ENCODE measurements around the gene MTA1. TPM values are rescaled to one million over a fixed set of nuclear protein-coding genes. Genes with fewer than 3 reads are reported as not detected.

MTA1 gene
- total RNA-seq, 1 donor: 33.9 TPM

- peaks cover 49% of the 10 kb centered on the region for H3K4me1 ChIP-seq (ENCODE audit: insufficient read depth, low read length)
Observed at GRCh38 chr14:105490267-105490571, 70.6 kb downstream of the MTA1 start.

DNA sequence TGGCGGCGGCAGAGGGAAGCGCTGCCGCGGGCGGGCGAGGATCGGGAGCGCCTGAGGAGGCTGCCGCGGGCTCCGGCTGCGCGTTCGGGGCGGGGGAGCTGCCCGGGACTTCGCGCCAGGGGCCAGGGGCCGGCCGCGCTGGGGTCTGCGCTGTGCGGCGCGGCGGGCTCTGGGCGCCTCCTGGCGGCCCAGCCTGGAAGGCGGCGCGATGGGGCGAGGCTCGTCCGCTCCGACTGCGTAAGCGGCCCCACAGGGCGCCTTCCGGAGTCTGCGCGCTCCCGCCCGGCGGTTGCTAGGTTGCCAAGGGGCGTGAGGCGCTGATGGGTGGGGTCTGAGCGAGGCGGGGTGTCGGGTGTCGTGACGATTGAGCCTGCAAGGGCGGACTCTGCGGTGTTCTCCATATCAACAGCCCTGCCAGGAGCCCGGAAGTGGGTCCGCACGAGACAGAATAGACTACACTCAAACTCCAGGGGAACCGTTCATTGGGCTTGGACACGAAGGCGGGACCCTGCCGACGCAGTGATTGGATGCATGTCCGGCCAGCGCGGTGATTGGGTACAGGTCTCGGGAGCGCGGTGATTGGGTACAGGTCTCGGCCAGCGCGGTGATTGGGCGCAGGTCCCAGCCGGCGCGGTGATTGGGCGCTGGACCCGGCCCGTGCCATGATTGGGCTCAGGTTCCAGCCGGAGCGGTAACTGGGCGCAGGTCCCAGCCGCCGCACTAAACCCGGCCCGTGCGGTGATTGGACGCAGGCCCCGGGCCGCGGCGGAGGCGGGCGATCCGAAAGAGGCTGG is 71.1 kb downstream of the MTA1 start, which contains the start of gene TEDC1:
Gene TEDC1 (plus strand): TSS at position 675 of the 794 bp plus-strand sequence. CDS start 130 bp downstream, outside the sequence.
- peaks cover 43% of the 10 kb centered on the region for H3K4me1 ChIP-seq (ENCODE audit: insufficient read depth, low read length)
- H3K9me3 ChIP-seq (ENCODE audit: low read depth, low read length): no peaks in the 10 kb centered on the region
- peaks cover 3% of the 10 kb centered on the region for H3K27me3 ChIP-seq (ENCODE audit: insufficient read depth, low read length)
- H3K4me3 ChIP-seq (ENCODE audit: low read length): peak within 1 kb of the TSS; percentile 68

More at GRCh38 chr14:105490267-105490571, 70.6 kb downstream of the MTA1 start:
- H3K4me3 ChIP-seq (ENCODE audit: low read length): peak overlapping the region; percentile 68
- no peaks in the 10 kb centered on the region for H3K9me3 ChIP-seq (ENCODE audit: low read depth, low read length)
- H3K27me3 ChIP-seq (ENCODE audit: insufficient read depth, low read length): peaks cover 5% of the 10 kb centered on the region

DNA sequence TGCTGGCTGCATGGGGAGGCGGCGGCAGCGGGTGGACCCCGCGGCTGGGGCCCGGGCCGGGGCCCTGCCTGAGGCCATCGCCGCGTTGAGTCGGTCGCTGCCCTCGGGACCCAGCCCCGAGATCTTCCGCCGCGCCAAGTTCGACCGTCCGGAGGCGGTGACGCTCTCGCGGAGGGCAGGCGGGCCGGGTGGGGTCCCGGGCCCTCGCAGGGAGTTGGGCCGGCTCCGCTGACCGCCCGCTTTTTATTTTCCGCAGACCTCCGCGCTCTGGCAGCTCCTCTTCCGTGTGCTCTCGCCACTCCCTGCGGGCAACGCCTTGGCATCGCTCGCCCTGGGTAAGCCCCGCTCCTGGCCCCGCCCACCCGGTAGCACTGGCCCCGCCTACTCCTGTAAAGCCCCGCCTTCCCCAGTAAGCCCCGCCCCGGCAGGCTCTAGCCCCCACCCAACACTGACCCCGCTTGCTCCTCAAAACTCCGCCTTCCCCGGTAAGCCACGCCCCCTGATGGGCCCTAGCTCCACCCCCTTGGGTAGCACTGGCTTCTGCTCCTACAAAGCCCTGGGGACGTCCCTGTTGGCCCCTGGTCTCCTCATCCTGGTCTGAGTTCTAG is 71.8 kb downstream of the MTA1 start:
- Histone ChIP-seq H3K9me3 (ENCODE audit: low read depth, low read length) (no peaks in the 10 kb centered on the region), H3K4me3 (ENCODE audit: low read length) (peak overlapping the region; percentile 68), H3K27me3 (ENCODE audit: insufficient read depth, low read length) (no peaks in the 10 kb centered on the region), H3K4me1 (ENCODE audit: insufficient read depth, low read length) (peaks cover 36% of the 10 kb centered on the region)

GRCh38 chr14:105492031-105492970 is 72.7 kb downstream of the MTA1 start:
- no peaks in the 10 kb centered on the region for H3K27me3 ChIP-seq (ENCODE audit: insufficient read depth, low read length)
- no peak overlapping the region for H3K4me3 ChIP-seq (ENCODE audit: low read length)
- peaks cover 29% of the 10 kb centered on the region for H3K4me1 ChIP-seq (ENCODE audit: insufficient read depth, low read length)
- no peaks in the 10 kb centered on the region for H3K9me3 ChIP-seq (ENCODE audit: low read depth, low read length)

DNA sequence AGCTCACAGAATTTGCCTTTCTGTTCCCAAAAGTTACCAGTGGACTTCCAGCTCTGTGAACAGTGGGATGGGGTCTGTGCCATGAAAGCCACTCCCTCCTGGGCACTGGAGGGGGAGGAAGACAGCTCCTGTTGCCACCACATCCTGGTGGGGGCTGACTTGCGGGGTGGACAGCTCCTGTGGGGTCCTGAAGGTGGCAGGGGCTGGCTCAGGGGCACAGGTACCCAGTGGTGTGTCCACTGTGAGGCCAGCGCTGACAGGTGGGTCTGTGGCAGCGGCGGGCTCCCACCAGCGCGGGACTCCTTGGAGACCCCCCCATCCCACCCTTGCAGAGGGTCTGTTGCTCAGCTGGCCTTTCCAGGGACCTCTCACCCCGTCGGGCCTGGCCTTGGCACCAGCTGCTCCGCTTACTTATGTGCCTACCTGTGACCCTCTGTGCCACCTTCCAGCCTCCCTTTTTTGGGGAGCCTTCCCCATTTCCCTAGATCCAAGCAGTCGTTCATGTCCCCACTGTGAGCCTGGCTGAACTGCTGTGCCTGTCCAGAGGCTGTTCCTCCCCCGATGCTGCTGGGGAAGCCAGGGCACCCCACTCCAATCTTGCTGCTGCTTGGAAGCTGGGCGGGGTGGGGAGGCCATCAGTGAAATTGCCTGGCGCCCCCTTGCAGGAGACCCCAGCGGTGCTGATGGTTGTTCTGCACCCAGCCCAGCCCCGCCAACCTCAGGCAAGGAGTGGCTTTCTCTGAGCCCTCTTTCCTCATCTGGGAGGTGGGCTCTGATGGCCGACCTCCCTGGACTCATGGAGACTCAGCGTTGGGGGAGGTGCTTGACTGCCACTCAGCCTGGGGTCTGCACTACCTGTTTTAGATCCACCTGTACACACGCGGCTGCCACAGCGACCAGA is 73.6 kb downstream of the MTA1 start:
- Histone ChIP-seq H3K27me3 (ENCODE audit: insufficient read depth, low read length) (no peaks in the 10 kb centered on the region), H3K4me1 (ENCODE audit: insufficient read depth, low read length) (peaks cover 21% of the 10 kb centered on the region), H3K9me3 (ENCODE audit: low read depth, low read length) (no peaks in the 10 kb centered on the region), H3K4me3 (ENCODE audit: low read length) (no peak overlapping the region)

DNA sequence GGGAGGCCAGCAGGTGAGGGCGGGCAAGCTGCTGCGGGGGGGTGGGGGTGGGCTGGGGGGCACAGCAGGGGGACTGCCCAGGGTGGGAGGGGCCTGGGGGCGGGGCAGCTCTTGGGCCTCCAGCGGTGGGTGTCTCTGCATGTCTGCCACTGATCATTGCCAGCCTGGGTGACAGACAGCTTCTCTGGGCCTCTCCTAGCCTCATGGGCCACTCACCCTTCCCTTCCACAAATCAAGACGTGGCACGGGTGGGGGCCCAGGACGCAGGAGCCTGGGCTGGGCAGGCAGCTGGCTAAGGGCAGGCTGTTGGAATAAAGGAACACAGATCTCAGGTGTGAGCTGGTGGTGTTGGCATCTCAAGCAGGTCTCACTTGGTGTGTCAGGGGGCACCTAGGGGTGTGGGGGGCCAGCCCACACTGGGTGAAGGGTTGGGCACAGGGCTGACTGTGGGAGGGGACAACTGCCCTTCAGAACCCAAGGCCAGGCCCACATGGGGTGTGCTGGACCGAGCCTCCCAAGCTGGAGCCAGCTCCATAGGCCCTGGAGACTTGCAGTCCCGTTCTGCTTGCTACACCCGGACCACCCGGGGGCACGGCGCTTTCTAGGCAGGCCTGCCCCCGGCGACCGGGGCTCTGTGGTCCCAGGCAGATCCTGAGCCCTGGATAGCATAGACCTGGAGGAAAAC is 74.4 kb downstream of the MTA1 start:
- Histone ChIP-seq H3K9me3 (ENCODE audit: low read depth, low read length) (no peaks in the 10 kb centered on the region), H3K4me1 (ENCODE audit: insufficient read depth, low read length) (peaks cover 13% of the 10 kb centered on the region), H3K4me3 (ENCODE audit: low read length) (no peak overlapping the region), H3K27me3 (ENCODE audit: insufficient read depth, low read length) (no peaks in the 10 kb centered on the region)

- Histone ChIP-seq H3K4me1 (ENCODE audit: insufficient read depth, low read length) (peaks cover 8% of the 10 kb centered on the region), H3K27me3 (ENCODE audit: insufficient read depth, low read length) (no peaks in the 10 kb centered on the region), H3K4me3 (ENCODE audit: low read length) (no peak overlapping the region), H3K9me3 (ENCODE audit: low read depth, low read length) (no peaks in the 10 kb centered on the region)
Observed at GRCh38 chr14:105494606-105494929, 74.9 kb downstream of the MTA1 start.

DNA sequence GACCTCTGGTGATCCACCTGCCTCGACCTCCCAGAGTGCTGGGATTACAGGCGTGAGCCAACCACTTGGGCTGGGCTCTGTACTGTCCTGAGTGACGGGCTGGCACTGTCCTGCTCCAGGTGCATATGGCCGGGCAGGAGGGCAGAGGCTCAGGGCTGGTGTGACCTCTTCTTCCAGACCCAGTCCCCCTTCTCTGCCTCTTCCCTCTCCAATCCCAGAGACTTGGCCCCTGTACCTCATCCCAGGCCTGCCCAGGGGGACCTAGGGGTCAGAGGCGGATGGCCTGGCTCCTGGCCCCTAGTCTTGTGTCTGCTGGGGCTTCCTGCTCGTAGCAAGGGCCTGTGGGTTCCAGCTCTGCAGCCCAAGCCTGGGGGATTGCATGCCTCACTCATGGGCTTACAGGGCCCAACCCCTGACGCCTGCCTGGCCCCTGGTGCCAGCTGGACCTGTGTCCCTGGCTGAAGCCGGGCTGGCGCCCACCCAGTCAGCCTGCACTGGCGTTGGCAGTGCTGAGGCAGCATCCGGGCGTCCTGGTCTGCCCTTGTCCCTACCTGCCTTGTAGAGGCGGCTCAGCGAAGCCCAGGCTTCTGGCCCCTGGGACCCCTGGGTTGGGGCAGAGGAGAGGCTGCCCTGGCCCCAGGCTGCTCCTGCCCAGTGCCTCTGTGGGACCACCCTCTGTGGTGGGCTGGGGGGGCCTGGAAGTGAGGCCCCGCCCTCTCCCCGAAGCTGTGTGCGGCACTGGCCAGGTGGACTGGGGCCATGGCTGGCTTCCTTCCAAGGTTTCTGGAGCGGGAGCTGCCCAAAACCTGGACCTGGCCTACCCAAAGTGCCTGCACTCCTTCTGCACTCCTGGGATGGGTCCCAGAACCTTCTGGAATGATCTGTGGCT is 75.7 kb downstream of the MTA1 start:
- Histone ChIP-seq H3K27me3 (ENCODE audit: insufficient read depth, low read length) (no peaks in the 10 kb centered on the region), H3K4me1 (ENCODE audit: insufficient read depth, low read length) (peaks cover 4% of the 10 kb centered on the region), H3K4me3 (ENCODE audit: low read length) (no peak overlapping the region), H3K9me3 (ENCODE audit: low read depth, low read length) (no peaks in the 10 kb centered on the region)

DNA sequence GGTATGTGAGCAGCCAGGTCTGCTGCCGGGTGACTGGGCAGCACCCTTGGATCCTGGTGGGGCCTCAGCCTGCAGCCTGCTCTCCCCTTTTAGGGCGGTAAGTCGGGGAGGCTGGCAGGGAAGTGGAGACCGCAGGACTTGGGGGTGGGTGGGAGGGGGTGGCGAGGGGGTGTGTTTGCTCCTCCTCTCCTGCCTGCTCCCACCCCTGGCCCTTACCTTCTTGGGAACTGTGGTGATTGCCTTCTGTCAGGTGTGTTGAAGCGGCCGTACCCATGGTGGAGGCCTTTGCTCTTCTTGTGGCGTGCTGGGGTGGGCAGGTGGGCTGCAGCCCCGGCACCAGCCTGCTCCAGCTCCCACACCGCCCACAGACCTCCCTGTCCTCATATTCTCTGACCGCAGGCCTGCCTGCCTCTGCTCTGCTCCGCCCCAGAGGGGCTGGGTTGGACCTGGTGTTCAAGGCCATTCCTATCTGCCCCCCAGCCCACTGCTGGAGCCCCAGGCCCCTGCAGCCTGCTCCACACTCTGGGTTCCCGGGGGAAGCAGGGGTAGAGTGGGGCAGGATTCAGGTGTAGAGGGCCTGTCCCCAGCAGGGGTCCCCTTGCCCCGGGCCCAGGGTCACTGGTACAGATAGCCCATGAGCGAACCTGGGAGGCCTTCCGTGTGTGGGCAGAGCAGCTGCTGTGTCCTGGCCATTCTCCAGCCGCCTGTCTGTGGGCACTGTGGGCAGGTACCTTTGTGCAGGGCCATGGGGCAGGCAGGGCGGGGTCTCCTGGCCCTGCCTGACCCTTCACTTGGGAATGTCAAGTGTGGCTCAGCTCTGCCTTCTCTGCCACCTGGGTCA is 76.6 kb downstream of the MTA1 start:
- Histone ChIP-seq H3K4me3 (ENCODE audit: low read length) (no peak overlapping the region), H3K27me3 (ENCODE audit: insufficient read depth, low read length) (no peaks in the 10 kb centered on the region), H3K4me1 (ENCODE audit: insufficient read depth, low read length) (peaks cover 4% of the 10 kb centered on the region), H3K9me3 (ENCODE audit: low read depth, low read length) (no peaks in the 10 kb centered on the region)

DNA sequence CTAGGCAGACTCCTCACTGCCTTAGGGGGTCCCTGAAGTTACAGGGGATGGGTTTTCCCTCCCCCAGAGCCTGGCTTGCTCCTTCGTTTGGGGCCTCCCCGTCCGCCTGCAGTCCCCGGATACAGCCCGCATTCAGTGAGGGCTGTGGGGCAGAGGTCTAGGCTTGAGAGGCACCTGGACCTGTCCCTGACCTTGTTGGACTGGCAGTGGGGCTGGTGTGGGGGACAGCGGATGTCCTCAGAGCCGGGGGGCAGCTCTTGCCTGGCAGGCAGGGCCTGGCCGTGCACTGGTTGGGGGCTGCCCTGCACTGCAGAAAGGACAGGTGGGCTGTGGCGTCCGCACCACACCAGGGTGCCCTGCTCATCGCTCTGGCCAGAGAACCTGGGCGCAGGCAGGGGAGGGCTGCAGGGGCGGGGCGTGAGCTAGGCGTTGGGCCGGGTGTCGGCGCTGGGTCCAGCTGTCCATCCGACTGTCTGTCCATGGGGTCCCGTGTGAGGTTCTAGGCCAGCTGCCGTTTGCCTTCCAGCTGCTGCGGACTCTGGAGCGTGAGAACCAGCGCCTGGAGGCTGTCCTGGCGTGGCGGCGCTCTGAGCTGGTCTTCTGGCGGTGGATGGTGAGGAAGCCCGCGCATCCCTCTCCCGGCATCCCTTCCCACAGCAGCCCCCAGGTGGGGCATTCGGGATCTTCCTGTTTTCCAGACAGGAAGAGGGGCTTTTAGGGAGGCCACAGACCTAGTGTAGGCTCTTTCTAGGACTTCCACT is 77.4 kb downstream of the MTA1 start:
- Histone ChIP-seq H3K9me3 (ENCODE audit: low read depth, low read length) (no peaks in the 10 kb centered on the region), H3K4me1 (ENCODE audit: insufficient read depth, low read length) (peaks cover under 1% of the 10 kb centered on the region), H3K27me3 (ENCODE audit: insufficient read depth, low read length) (no peaks in the 10 kb centered on the region), H3K4me3 (ENCODE audit: low read length) (no peak overlapping the region)

GRCh38 chr14:105497671-105498429 is 78.2 kb downstream of the MTA1 start:
- Histone ChIP-seq H3K4me1 (ENCODE audit: insufficient read depth, low read length) (no peaks in the 10 kb centered on the region), H3K4me3 (ENCODE audit: low read length) (no peak overlapping the region), H3K27me3 (ENCODE audit: insufficient read depth, low read length) (no peaks in the 10 kb centered on the region), H3K9me3 (ENCODE audit: low read depth, low read length) (no peaks in the 10 kb centered on the region)

Measured in mononuclear cell (primary cell).